ENCODE measurements around the gene CAPNS2.
"Not testable (repeated sequence)": the region's sequence is repeated elsewhere in the genome, so short reads cannot be mapped to it uniquely, and the experiment has no call there.

The CAPNS2 gene

GRCh38 chr16:55597928-55598327, 31.4 kb downstream of the CAPNS2 start:
- no peak for TF ChIP-seq CTCF (IDR thresholded peaks at IDR 0.05; ENCODE audit: insufficient read depth, low read depth, low read length, missing control alignments)

GRCh38 chr16:55605754-55606336, 39.4 kb downstream of the CAPNS2 start:
- H3K4me3 ChIP-seq (ENCODE audit: low read depth, low read length) = no peak overlapping the region
- DNase-seq (ENCODE audit: low read depth) = no peak
- TF ChIP-seq CTCF (IDR thresholded peaks at IDR 0.05; ENCODE audit: insufficient read depth, low read depth, low read length, missing control alignments) = no peak

More at GRCh38 chr16:55597928-55598327, 31.4 kb downstream of the CAPNS2 start:
- no peak for DNase-seq (ENCODE audit: low read depth)
- no peak overlapping the region for H3K4me3 ChIP-seq (ENCODE audit: low read depth, low read length)

GRCh38 chr16:55613613-55614335, 47.3 kb downstream of the CAPNS2 start:
- no peak for DNase-seq (ENCODE audit: low read depth)
- H3K4me3 ChIP-seq (ENCODE audit: low read depth, low read length) = no peak overlapping the region
- no peak for TF ChIP-seq CTCF (IDR thresholded peaks at IDR 0.05; ENCODE audit: insufficient read depth, low read depth, low read length, missing control alignments)

- no peak for TF ChIP-seq CTCF (IDR thresholded peaks at IDR 0.05; ENCODE audit: insufficient read depth, low read depth, low read length, missing control alignments)
- no peak overlapping the region for H3K4me3 ChIP-seq (ENCODE audit: low read depth, low read length)
- DNase-seq (ENCODE audit: low read depth) = no peak
Observed at GRCh38 chr16:55615071-55615470, 48.6 kb downstream of the CAPNS2 start.

GRCh38 chr16:55615670-55616069, 49.2 kb downstream of the CAPNS2 start:
- DNase-seq (ENCODE audit: low read depth); H3K4me3 ChIP-seq (ENCODE audit: low read depth, low read length): not testable (repeated sequence)
